ENCODE data around the gene MAN2B2.

The MAN2B2 gene

DNA sequence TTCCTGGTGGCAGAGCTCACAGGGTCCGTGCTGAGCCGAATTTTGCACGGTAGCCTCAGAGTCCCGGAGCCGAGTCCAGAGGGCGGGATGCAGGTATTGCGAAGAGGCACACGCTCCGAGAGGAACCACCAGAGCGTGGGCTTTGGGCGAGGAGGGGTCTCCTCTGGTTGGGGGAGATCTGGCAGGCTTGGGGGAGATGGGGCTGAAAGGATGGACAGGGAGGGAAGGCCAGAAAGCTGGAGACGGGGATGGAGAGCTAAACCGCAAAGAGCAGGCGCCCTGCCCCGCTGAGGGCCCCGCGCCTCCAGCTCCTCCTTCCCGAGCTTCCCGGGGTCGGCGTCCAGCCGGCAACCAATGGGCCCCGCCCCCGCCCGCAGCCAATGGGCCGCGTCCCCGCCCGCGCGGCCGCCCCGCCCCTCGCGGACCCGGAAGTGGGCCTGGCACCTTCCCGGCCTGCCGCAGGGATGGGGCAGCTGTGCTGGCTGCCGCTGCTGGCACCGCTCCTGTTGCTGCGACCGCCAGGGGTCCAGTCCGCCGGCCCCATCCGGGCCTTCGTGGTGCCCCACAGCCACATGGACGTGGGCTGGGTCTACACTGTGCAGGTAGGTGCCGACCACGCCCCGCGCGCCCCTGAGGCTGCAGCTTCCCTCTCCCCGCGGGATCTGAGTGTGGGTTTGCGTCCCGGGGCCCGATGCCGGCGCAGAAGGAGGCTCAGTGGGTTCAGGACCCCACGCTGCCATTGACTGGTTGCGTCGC lies at the start of gene MAN2B2:
Gene MAN2B2, plus strand, starts transcription at position 443 of the 756 bp plus-strand sequence. Its CDS starts 22 bp downstream, at position 465.
- peak; percentile 80 to 84 for DNase-seq

DNA sequence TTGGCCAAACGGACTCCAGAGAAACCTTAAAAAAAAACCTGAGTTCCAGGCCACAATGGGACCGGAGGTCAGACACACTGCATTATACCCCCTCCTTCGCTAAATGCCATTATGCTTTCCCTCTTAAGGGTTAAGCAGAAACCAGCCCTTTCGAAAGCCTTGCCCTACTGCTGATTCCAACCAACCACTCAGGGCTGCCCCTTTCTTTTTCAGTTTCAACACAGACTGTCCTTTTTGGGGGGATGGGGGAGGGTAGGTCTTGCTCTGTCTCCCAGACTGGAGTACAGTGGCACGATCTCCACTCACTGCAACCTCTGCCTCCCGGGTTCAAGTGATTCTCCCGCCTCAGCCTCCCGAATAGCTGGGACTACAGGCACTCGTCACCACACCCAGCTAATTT lies 49.5 kb upstream of the MAN2B2 start:
- DNase-seq = no peak

DNA sequence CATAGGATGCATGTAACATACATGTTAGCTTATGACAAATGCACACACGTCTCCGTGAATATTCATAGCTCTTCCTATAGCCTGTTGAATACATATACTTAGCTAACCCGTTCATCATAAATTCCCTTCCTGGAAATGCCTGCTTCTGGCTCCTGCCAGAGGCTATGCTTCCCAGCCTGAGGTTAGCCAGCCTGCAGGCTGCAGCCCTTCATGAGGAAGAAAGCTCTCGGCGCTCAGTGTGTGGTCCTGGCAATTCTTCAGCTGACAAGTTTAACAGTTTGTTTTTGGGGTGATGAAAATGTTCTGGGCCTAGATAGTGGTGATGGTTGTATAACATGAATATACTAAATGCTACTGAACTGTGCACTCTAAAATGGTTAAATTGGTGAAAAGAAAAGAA lies 48.8 kb upstream of the MAN2B2 start:
- DNase-seq = no peak

DNA sequence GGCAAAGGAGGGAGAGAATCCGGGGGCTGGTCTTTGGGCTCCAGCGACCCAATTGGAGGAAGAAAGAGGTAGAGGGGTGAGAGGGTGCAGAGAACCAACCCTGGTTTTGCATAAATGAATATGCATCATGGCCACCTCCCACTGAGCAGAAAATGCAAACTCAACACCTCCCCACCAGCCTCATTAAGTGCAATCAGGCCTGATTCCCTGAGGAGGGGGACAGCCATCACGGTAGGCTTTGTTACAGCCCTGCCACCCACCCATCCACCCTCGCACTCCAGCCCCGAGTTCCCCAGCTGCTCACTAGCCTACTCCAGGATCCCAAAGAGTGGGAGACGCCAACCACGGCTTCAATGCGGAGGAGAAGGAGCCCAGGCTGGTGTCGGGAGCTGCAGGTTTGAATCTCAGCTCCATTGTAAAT lies 48.3 kb upstream of the MAN2B2 start:
- no peak for DNase-seq

DNA sequence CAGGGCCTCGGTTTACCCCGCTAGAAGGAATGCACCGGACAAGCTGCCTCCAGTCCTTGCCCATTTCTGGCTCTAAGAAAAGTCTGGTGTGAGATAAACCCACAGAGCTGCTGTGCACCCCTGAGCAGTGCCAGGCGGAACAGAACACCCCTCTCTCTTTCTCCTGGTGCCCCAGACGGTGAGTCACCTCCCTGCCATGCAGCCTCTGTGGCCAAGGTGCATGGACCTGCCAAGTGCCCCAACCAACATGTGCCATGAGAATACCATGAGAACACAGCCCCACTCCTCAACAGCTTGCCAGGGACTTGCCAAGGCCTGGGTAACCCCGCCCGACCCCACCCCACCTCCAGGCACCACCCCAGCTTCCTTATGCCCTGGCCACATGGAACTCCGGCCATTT lies 47.7 kb upstream of the MAN2B2 start:
- DNase-seq = no peak

DNA sequence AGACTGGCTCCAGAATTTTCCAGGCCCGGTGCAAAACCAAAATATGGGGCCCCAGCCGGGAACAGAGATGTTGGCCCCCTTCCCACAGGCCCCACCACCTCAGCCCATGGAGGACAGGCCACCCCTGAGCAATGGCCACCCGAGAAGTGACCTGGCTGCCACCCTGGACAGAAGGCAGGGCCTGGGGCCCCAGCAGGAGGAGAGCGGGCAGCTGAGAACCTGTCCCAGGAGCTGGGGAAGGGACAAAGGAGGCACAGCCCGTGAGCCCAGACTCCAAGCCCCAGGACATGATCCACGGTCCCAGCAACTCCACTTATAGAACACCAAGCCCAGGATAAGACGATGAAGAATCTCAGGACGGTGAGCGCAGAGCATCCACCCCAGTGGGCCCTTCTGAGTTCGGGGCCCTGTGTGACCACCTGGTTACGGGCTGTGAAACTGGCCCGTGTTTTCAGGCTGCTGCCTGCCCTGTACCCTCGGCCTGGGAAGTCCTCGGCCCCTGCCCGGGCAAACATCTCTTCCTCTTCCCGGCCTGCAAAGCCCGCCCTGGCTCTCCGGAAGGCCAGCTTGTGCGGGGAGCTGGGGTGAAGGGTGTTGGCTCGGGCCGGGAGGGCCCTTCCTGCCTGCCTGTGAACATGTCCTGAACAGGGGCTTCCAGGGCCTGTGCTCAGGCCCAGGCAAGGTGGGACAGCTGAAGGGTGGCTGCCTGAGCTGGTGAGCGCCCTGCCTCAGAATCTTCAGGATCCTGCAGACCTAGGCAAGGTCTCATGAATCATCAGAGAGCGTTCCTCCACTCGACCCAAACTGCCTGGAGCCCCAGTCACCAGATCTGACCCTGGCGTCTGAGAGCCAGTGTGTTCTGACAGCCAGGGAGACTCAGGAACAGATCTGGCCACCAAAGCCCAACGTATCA lies 47.0 kb upstream of the MAN2B2 start:
- DNase-seq = no peak

DNA sequence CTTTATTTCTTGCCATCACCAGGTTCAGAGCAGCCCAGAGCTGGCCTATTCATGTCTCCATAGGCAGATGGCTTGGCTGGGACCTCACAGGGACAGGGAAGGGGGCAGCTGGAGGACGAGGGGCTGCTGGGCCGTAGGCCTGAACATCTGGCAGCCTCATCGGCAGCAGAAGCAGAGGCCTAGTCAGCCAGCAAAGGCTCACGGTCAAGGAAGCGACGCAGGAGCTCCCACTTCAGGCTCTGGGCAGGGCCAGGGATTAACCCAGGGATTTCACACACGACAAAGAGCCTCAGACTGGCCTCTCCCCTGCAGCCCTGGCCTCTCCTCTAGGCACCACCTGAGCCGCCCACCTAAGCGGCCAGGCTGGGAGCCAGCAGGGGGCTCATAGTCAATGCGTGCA lies 46.0 kb upstream of the MAN2B2 start:
- no peak for DNase-seq

DNA sequence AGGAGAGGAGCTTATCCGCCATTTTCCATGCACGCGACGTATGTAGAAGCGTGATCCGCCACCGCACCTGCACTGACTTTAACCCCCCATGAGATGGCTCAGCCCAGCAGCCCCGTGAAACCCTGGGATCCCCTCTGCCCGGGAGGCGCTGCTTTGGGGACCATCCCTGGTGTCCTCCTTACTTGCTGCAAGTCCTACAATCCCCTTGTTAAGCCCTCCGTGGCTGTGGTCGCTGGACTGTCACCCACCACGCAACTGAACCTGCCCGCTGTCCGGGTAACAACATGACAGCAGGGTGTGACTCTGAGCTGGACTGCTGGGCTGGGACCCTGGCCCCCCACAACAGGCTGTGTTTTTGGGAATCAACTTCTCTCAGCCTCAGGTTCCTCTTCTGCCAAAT lies 44.7 kb upstream of the MAN2B2 start:
- no peak for DNase-seq

DNA sequence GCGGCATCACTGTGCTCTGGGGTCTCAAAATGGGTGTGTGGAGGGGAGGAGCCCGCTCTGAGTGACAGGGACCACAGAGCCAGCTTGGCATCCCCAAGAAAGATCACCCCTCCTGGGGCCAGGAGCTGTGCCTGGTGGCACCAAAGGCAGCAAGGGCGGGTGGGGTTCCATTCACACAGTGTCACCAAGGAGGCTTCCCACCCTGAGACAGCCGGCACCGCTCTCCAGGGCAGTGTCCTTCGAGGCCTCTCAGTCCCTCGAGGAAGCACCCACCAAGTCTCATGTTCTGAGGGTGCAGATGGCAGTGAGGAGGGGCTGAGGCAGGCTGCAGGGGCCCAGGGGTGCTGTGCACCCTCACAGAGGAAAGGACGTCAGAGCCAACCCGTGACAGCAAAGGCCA lies 44.0 kb upstream of the MAN2B2 start:
- DNase-seq = no peak

DNA sequence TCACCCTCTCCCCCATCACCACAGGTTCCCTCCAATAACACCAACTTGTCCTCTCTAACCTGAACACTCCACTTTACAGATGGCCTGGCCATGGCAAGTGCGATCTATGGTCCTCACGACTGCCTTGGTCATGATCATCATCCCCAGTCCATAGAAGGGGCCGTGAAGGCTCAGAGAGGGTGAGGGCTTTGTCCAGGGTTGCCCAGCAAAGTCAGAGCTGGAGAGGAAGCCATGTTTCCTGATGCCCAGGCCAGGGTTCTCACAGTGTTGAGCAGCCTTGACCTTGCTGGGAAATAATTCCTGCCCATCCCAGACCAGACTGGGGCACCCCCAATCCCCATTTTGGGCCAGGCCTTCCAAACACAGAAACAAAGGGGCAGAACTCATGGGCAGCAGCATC lies 42.9 kb upstream of the MAN2B2 start:
- DNase-seq = no peak

DNA sequence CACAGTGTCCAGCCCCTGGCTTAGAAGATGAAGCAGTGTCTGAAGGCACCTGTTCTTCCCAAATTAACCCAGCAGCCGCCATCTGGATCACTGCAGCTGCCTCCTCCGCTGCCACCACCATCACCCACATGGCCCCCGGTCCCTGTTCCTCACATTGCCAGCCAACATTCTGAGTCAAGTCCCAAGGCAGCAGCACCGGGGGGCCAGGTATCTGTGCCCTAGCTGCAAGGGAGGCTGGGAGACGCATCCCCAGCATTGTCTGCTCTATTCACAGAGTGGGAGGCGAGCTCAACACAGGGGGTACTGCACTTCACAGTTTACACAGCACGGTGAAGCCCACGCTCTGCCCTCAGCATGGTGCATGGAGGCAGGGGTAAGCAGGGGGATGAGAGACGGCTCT lies 42.3 kb upstream of the MAN2B2 start:
- DNase-seq = no peak

DNA sequence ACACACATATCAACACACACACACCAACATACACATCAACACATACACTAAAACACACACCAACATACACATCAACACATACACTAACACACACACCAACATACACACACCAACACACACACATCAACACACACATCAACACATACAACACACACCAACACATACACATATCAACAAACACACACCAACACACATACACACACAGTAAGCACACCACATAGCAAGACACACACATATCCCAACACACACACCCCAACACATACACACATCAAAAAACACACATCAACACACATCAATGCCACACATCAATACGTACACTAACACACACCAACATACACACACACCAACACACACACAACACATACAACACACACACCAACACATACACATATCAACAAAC lies 40.9 kb upstream of the MAN2B2 start:
- DNase-seq = no peak

DNA sequence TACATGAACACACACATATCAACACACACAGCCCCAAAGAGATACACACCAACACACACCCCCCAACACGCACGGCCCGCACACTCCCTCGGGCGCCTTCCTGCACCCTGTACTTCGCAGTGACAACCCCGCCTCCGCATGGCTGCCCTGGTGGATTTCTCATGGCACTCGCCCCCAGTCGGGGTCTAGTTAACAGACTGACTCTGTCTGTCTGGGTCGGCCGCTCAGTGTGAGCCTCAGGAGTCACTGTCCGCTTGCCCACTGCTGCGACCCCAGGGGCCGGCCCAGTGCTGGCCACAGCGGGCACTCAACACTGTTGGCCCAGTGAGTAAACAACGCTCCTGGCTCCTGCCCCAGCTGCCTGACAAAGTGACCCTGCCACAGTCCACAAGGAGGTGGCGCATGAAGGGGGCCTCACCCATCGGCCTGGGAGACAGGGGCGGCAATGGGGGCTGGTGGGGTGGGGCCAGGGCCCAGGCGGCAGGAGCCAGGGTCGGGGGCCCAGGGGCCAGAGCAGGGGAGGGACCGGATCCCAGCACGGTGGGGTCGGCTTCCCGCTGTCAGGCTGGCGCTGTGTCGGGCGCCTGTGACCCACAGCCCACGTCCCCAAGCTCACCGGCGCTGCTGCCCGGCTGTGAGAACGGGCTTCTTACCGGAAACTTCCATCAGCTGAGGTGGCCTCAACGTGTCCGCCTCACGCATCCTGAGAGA lies 40.2 kb upstream of the MAN2B2 start:
- DNase-seq = no peak

DNA sequence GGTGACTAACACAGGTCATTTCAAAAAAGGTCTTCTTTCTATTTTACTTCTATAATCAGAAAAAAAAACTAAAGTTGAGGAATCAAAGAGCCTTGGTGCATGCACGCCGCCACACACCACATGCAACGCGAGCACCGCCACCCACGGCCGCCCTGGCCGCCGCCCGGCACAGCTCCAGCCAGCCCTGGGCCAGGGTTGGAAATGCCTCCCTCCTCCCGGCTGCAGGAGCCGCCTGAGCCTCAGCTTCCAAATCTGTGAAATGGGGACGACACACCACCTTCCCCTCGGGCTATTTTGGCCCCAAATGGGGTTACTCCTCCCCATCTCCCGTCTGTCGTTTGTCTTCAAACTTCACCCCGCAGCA lies 39.7 kb upstream of the MAN2B2 start:
- no peak for DNase-seq

DNA sequence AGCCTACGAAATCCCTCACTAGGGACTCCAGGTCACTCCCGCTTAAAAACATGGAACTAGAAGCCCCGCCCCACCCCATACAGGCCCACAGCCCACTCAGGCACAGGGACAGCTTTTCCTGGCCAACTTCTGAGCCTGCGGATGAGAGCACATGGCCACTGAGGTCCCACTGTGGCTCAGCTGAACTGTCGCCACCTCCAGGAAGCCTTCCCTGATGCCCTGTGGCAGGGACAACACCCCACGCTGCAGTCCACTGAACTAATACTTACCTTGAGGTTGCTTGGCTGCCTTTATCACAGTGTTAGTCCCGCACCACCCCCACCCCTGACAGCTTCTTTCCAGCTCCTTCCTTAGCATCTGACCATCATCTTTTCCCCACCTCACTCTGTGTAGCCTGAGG lies 39.3 kb upstream of the MAN2B2 start:
- DNase-seq = no peak

DNA sequence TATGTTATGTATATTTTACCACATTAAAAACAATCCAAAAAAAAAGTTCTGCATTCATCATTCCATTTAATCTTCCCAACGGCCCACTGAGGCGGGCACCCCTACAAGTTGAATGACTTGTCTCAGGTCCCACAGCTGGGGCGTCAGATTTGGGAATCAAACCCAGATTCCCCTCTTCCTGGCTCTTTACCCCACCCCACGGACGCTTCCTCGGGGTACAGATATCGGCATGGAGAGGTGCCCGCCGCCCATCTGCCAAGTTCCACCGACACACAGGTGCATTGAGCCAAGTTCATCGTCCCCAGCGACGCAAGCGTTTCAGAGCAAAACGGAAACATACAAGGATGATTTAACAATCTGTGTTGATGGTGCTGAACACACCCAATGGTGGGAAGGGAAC lies 36.9 kb upstream of the MAN2B2 start:
- DNase-seq = no peak

DNA sequence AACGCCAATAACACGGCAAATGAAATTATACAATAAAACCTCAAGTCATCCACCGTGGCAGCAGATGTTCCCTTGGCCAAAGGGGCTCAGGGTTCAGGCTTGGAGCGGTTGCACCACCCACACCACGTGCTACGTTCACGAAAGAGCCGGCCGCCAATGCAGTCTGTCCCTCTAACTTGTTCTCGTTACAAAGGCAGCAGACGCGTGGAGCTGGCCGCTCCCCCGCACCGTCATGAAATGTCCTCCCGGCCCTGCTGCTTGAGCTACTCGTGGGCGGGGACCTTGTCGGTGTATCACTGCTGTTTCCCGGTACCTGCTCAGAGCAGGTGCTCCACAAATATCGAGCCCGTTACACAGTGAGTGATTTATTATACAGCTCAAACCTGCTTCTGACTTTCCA lies 36.4 kb upstream of the MAN2B2 start:
- no peak for DNase-seq

DNA sequence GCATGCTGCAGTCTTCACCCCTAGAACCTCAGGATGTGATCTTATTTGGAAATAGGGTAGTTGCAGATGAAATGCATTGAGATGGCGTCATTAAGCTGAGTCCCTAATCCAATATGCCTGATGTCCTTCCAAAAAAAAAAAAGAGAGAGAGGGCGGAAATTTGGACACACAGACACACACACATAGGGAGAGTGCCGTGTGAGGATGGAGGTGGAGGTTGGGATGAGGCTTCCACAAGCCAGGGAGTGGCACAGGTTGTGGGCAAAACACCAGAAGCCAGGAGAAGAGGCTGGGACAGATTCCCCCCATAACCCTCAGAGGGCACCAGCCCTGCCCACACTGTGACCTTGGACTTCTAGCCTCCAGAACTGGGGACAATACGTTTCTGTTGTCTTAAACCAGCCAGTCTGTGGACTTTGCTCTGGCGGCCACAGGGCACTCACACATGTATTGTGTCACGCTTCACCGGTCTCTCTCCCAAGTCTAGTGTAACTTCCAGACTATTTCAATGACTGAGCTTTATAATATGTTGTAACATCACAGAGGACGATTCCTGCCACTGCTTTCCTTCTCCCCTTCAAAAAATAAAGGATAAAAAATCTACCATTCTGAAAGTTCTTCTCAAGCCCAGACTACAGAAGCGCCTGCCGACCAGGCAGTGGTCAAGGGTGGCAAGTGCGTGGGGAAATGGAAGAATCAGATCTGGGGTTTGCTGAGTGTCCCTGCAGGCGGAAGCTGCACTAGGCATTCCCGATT lies 35.8 kb upstream of the MAN2B2 start:
- no peak for DNase-seq

DNA sequence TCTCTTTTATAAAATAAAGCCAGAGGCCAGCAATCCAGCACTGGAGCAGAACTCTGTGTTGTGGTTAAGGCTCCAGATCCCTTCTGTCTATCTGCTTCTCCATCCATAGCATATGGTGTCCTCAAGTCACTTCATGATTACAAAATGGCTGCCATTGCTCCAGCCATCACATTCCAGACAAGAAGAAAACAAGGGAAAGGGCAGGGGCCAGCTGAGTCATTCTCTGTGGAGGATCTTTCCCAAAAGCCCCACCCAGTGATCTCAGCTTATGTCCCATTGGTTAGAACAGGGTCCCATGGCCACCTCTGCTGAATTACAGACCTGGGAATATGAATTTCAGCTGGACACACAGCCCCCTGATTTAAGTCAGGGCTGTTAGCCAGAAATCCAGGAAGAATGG lies 34.1 kb upstream of the MAN2B2 start:
- no peak for DNase-seq

DNA sequence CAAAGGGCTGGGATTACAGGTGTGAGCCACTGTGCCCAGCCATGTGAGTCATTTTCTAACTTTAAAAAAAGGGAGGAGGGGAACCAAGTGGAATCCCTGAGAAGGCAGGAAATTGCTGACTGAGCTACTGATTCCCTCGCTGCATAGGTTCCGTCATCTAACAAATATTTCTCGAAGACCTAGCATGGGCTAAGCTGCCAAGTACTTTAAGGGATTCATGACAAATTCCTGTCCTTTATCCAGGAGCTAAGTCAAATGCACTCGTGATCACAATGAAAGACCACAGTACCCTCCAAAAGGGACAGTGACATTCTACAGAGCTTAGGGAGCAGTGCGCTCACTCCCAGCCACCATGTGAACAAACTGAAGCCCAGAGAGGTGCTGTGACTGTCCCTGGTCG lies 33.2 kb upstream of the MAN2B2 start:
- no peak for DNase-seq

DNA sequence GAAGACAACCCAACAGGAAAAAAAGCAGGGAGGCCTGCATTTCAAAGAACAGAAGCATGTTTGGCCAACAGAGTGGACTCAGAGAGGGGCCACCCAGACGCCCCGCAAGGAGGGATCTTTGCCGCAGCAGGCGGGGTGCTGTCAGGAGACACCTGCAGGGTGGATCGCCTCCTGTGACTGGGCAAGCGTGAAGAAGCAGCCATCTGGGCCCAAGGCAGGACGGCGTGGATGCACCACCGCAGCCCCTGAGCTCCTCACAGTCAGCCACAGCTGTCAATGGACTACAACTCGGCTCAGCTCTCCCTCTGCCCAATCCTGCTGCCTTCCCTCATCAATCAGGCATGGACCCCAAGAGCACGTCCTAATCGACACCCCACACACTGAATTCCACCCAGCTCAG lies 32.0 kb upstream of the MAN2B2 start:
- no peak for DNase-seq

DNA sequence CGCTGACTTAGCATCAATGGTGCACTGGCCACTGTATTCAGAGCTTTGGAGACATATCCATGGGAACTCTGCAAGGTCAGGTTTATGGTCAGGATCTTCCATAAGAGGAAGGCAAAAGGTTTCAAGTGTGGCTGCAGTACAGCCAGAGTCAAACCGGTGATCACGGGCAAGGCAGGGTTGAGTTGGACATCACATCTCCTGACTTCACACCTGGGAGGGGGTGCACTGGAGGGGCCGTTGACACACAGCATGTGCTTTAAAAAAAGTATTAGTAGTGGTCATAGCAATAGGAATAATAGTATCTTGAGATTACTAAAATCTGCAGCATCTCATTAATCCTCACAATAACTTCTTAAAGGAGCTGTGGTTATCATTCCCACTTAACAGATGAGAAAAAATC lies 28.9 kb upstream of the MAN2B2 start:
- DNase-seq = no peak

All from CD4-positive, alpha-beta T cell treated with Interleukin-1 beta for 1 hour (primary cell).